HG02642 (cell line): ENCODE results near the gene OSBPL1A.
"Not testable (repeated sequence)": the region's sequence is repeated elsewhere in the genome, so short reads cannot be mapped to it uniquely, and the experiment has no call there.

ENCODE experiments used
- ATAC-seq: cut with Tn5 transposase; IDR thresholded peaks from one replicate; pipeline ENCODE4 v1.9.1; 2021; ENCODE audit warnings: mild to moderate bottlenecking; ENCODE audit not compliant: unreplicated experiment, poor library complexity

OSBPL1A gene

GRCh38 chr18:24196764-24197163 lies 200.9 kb downstream of the OSBPL1A start:
- ATAC-seq, result no peak

- ATAC-seq, result no peak
Observed at GRCh38 chr18:24195296-24196053, 202.1 kb downstream of the OSBPL1A start.

DNA sequence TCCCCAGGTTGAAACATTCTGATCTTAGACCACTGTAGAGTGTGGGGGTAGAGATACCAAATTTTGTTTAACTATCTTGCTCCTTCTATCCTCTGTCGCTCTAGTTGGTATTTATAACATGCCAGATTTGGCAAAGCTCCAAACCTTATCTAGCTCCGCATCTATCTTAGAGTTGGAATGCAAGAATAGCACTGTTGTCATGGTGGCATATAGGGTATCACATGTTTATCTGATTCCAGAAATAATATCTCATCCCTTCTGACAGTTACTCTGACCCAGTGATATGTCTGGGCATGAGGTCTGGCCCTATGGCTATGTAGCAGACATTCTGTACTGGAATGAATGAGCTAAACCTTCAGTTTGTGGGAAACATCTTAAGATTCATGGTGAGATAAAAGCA lies 207.0 kb downstream of the OSBPL1A start:
- no peak for ATAC-seq

DNA sequence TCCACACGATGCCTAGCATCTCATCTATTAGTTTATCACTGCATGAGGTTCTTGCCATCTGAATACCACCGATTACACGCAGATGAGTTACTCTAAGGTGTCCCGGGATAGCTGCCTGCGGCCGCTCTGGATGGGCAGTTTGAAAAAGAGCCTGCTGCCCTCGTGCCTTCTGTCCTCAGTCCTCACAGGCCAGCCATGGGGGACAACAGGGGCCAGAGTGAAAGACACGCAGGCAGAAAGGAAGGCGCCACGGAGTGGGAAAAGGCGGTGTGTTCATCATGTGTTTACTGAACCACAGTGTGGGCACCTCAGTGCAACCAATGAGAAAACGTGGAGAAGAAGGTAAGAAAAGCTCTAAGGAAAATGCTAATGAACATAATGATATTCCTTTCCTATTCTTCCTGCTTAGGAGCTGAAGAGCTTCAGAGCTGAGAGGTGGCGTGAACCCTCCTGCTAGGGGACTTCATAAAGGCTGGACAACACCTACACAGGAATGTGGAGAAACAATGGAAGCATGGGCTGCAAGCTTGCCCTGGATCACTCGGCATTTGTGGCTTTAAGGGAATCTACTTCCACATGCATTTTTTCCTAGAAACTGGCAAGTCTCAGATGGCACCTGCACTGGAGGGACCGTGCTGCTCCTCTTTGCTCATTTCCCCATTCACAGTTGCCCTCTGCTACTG lies 207.8 kb downstream of the OSBPL1A start:
- ATAC-seq, result no peak

DNA sequence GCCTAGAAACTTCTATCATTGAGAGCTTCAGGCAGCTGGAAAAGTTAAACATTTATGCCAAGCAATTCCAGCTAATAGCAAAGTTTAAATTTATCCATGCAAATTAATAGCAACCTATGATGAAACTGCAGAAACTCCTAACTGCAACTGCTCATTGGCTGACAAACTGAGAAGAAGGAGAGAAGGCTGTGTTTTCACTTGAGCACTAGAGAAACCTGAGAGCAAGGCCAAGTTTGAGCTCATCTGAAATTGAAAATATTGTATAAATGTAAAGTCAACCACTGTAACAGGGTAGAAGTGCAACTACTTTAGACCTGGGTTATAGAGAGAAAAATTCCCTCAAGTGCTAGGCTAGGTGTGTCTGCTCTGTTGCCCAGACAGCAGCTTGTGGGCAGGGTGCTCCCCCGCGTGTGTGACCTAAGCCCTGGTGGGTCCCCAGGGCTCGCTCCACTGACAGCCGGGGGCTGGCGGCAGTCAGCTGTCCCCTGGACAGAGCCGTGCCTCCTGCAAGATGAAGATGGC lies 208.6 kb downstream of the OSBPL1A start:
- peak; percentile 76 for ATAC-seq

- no peak for ATAC-seq
Observed at GRCh38 chr18:24188120-24188519, 209.5 kb downstream of the OSBPL1A start.

GRCh38 chr18:24187689-24188088 lies 209.9 kb downstream of the OSBPL1A start:
- ATAC-seq, result no peak

- ATAC-seq, result peak; percentile 79
Observed at GRCh38 chr18:24187049-24187448, 210.6 kb downstream of the OSBPL1A start.

DNA sequence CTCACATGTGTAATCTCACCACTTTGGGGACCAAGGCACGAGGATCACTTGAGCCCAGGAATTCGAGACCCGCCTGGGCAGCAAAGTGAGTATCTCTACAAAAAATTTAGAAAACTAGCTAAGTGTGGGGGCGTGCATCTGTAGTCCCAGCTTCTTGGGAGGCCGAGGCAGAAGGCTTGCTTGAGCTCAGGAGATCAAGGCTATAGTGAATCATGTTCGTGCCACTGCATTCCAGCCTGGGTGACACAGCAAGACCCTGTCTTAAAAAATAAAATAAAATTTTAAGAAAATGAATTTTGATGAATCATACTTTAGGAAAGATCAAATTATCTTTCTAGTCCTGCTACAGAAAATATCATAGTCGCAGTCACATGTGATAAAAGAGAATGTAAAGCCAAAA lies 211.8 kb downstream of the OSBPL1A start:
- no peak for ATAC-seq

DNA sequence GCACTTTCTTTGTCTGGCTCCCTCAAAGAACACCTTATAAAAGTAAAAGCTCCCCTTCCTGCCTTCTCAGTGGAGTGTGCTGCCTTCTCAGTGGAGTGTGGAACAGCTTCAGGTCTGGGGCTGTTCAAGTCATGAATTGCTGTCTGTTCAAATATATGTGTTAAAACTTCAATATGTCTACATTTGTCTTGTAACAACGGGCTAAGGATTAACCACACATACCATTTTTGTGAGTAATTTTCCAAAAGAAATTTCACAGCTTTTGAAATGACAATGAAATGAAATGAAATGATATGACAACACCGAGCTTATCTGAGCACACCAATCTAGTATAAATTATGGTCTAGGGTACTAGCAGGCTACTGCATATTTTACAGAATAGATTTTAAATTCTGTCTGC lies 215.8 kb downstream of the OSBPL1A start:
- ATAC-seq, result no peak

GRCh38 chr18:24180048-24180447 lies 217.6 kb downstream of the OSBPL1A start:
- ATAC-seq, result no peak

DNA sequence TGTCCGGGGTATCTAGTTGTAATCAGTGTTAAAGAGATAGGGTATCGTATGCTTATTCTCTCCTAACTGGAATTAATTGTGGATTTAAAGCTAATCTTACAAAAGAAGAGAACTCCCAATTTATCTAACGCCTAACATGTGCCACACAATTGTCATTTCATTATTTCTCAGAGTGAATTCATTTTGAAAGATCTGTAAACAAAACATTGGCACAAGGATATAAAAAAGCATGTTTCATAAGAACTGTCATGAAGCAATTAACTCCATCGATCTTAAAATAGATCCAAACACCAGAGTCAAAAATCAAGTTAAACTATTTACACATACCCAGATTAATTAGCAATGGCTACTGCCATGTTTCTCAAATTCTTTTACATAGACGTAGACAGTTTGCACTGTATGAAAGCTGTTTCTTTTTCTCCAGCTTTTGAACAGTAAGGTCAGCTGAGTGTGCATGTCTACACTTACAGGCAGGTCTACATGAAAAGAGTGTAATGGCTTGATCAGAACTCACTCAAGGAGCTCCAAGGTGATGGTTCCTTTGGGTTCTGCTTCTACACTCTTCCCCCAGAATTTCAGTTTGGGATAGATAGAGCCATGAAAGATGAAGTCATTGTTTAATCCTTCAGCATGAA lies 220.0 kb downstream of the OSBPL1A start:
- ATAC-seq, result no peak

GRCh38 chr18:24176727-24177416 lies 220.8 kb downstream of the OSBPL1A start:
- ATAC-seq, result peak; percentile 89

GRCh38 chr18:24173997-24174396 lies 223.6 kb downstream of the OSBPL1A start:
- no peak for ATAC-seq

DNA sequence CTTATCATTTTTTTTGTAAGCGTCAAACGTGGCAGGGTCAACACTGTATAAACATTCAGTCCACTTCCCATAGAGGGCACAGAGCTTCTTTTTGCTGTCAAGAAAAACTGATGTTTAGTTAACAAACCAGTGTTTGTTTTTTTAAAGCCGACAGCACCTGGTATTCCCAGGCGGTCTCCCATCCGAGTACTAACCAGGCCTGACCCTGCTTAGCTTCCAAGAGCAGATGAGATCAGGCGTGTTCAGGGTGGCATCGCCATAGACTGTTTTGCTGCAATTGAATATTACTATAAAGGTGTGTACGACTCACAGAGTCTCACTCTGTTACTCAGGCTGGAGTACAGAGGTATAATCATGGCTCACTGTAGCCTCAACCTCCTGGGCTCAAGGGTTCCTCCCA lies 227.3 kb downstream of the OSBPL1A start:
- no peak for ATAC-seq

DNA sequence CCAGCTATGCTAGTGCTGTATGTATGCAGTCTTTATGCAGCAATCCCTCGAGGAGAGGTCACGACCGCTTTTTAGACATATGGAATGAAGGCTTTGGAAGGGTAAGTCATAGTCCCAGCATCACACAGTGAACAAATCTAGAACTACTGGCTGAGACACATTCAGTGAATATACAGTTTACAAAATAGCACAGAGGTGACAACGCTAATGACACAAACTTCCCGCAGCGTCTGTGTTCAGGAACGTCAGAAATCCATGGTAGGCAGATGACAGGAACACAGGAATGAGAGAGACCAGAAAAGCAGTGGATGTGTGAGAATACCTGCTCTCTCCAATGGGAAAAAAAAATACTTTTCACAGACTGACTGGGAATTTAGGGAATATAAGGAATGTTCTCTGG lies 229.1 kb downstream of the OSBPL1A start:
- ATAC-seq, result no peak

GRCh38 chr18:24161304-24161703 lies 236.3 kb downstream of the OSBPL1A start:
- ATAC-seq, result no peak

DNA sequence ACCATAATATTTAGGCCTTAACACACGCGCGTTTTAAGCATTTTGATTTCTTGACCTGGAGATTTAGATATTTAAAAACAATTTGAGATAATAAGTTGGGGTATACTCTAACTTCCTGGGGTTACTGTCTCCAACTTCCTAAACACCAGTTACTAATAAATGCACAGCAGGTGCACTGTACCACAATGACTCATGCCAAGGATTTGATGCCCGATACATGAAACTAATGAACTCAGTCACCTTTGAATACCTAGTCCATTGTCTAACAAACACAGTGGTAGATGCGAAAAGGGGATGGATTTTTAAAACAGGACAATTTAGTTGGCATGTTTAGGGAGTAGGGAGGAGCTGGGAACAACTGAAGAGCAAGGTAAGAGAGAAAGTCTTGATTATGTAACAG lies 237.5 kb downstream of the OSBPL1A start:
- ATAC-seq, result no peak

GRCh38 chr18:24157855-24158254 lies 239.8 kb downstream of the OSBPL1A start:
- ATAC-seq, result no peak

GRCh38 chr18:24153397-24153796 lies 244.2 kb downstream of the OSBPL1A start:
- no peak for ATAC-seq

GRCh38 chr18:24149591-24149990 lies 248.0 kb downstream of the OSBPL1A start:
- not testable (repeated sequence) for ATAC-seq
